ENCODE data around the gene COL4A4. TPM values are rescaled to one million over a fixed set of nuclear protein-coding genes. Genes with fewer than 3 reads are reported as not detected.
A peak's percentile ranks its signal among the peaks of the same experiment; 100 is the strongest.

The COL4A4 gene
- total RNA-seq, 1 experiment from 2014 or later: 3.1 TPM

GRCh38 chr2:227180770-227181169 lies 16.8 kb upstream of the COL4A4 start (continued):
- TF ChIP-seq STAT6 (CRISPR knock-in tag; conservative IDR thresholded peaks at IDR 0.05; ENCODE audit: low read depth) (no peak), ZNF512 (CRISPR knock-in tag; IDR thresholded peaks at IDR 0.05; ENCODE audit: borderline replicate concordance) (no peak), HMGXB4 (CRISPR knock-in tag; IDR thresholded peaks at IDR 0.05) (no peak), ZNF317 (CRISPR knock-in tag; IDR thresholded peaks at IDR 0.05; ENCODE audit: borderline replicate concordance, low read depth) (no peak), ATF6 (CRISPR knock-in tag; IDR thresholded peaks at IDR 0.05) (no peak)

- DNase-seq (ENCODE audit: low spot score): no peak
- Mint-ChIP-seq H3K9me3 (peaks cover 16% of the 10 kb centered on the region), H3K4me1 (peaks cover 21% of the 10 kb centered on the region), H3K4me3 (no peak overlapping the region), H3K36me3 (peaks cover 9% of the 10 kb centered on the region; the same call in 1 of the 2 replicates), H3K27ac (no peak overlapping the region), H3K27me3 (ENCODE audit: low read depth) (no peaks in the 10 kb centered on the region)
- ChIA-PET CTCF (no interaction called here), POLR2A (no interaction called here)
- TF ChIP-seq HMGXB4 (CRISPR knock-in tag; IDR thresholded peaks at IDR 0.05) (no peak), USF2 (CRISPR knock-in tag; IDR thresholded peaks at IDR 0.05) (peak; percentile 54)
- peak; percentile 73 for ATAC-seq
These were observed 16.1 kb upstream of the COL4A4 start for GRCh38 chr2:227179988-227180685.

GRCh38 chr2:227177592-227178336 lies 13.8 kb upstream of the COL4A4 start:
- peaks cover 26% of the 10 kb centered on the region for H3K4me1 Mint-ChIP-seq
- no peaks in the 10 kb centered on the region for H3K36me3 Mint-ChIP-seq
- no peak overlapping the region for H3K4me3 Mint-ChIP-seq
- no peak overlapping the region for H3K27ac Mint-ChIP-seq
- ChIA-PET CTCF (interaction anchor here (0.6 to 1.1 kb wide), 9 partner anchors 8 to 186 kb away, joined by 3 to 5 read pairs (median 4); no protein-coding TSS in a partner anchor), POLR2A (no interaction called here)
- DNase-seq (ENCODE audit: low spot score): no peak
- ATAC-seq: no peak
- TF ChIP-seq MYBL2 (CRISPR knock-in tag; IDR thresholded peaks at IDR 0.05): no peak
- no peak for TF ChIP-seq ZNF416 (CRISPR knock-in tag; IDR thresholded peaks at IDR 0.05)
- TF ChIP-seq FOXK1 (CRISPR knock-in tag; IDR thresholded peaks at IDR 0.05): no peak
- no peak for TF ChIP-seq HMGXB4 (CRISPR knock-in tag; IDR thresholded peaks at IDR 0.05)
- no peak for TF ChIP-seq IRF2 (CRISPR knock-in tag; IDR thresholded peaks at IDR 0.05; ENCODE audit: borderline replicate concordance, low read depth)
- TF ChIP-seq ZNF219 (CRISPR knock-in tag; IDR thresholded peaks at IDR 0.05; ENCODE audit: borderline replicate concordance): no peak
- no peak for TF ChIP-seq TCF7 (CRISPR knock-in tag; IDR thresholded peaks at IDR 0.05; ENCODE audit: low read depth)
- TF ChIP-seq E2F4 (CRISPR knock-in tag; IDR thresholded peaks at IDR 0.05; ENCODE audit: borderline replicate concordance, low read depth): no peak
- no peak for TF ChIP-seq USF2 (CRISPR knock-in tag; IDR thresholded peaks at IDR 0.05)
- peaks cover 5% of the 10 kb centered on the region for H3K9me3 Mint-ChIP-seq
- no peaks in the 10 kb centered on the region for H3K27me3 Mint-ChIP-seq (ENCODE audit: low read depth)

Measured in WTC11 (cell line).